ENCODE measurements around the gene DLG4.

Gene DLG4

GRCh38 chr17:7203391-7203790, 16.2 kb downstream of the DLG4 start:
- TF ChIP-seq MAX (IDR thresholded peaks at IDR 0.05) (no peak), ZBTB7A (IDR thresholded peaks at IDR 0.05; ENCODE audit: low read depth) (no peak), YY1 (IDR thresholded peaks at IDR 0.05; ENCODE audit: low read depth) (no peak), TCF12 (IDR thresholded peaks at IDR 0.05; ENCODE audit: low read depth) (no peak), NFIC (IDR thresholded peaks at IDR 0.05) (no peak), REST (IDR thresholded peaks at IDR 0.05; ENCODE audit: low read depth) (no peak)

GRCh38 chr17:7196651-7197401, 22.8 kb downstream of the DLG4 start:
- no peak for TF ChIP-seq TEAD4 (IDR thresholded peaks at IDR 0.05)
- no peak for TF ChIP-seq FOXM1 (IDR thresholded peaks at IDR 0.05; ENCODE audit: borderline replicate concordance, low read depth)
- TF ChIP-seq, protein P1, sequence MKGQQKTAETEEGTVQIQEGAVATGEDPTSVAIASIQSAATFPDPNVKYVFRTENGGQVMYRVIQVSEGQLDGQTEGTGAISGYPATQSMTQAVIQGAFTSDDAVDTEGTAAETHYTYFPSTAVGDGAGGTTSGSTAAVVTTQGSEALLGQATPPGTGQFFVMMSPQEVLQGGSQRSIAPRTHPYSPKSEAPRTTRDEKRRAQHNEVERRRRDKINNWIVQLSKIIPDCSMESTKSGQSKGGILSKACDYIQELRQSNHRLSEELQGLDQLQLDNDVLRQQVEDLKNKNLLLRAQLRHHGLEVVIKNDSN (IDR thresholded peaks at IDR 0.05): no peak
- no peak for TF ChIP-seq REST (IDR thresholded peaks at IDR 0.05; ENCODE audit: low read depth)
- TF ChIP-seq YY1 (IDR thresholded peaks at IDR 0.05; ENCODE audit: low read depth): no peak
- TF ChIP-seq CREB1 (IDR thresholded peaks at IDR 0.05; ENCODE audit: low read depth): no peak
- no peak for TF ChIP-seq RAD21 (IDR thresholded peaks at IDR 0.05; ENCODE audit: low read depth)
- no peak for TF ChIP-seq TAF1 (IDR thresholded peaks at IDR 0.05; ENCODE audit: low read depth)

- TF ChIP-seq FOXM1 (IDR thresholded peaks at IDR 0.05; ENCODE audit: borderline replicate concordance, low read depth) (no peak), CREB1 (IDR thresholded peaks at IDR 0.05; ENCODE audit: low read depth) (no peak), REST (IDR thresholded peaks at IDR 0.05; ENCODE audit: low read depth) (no peak), RAD21 (IDR thresholded peaks at IDR 0.05; ENCODE audit: low read depth) (no peak), YY1 (IDR thresholded peaks at IDR 0.05; ENCODE audit: low read depth) (no peak), NFIC (IDR thresholded peaks at IDR 0.05) (no peak), EGR1 (IDR thresholded peaks at IDR 0.05) (no peak)
- TF ChIP-seq, protein P1 (IDR thresholded peaks at IDR 0.05): no peak
Observed at GRCh38 chr17:7195971-7196370, 23.7 kb downstream of the DLG4 start.

- TF ChIP-seq TAF1 (IDR thresholded peaks at IDR 0.05; ENCODE audit: low read depth) (no peak), EGR1 (IDR thresholded peaks at IDR 0.05) (no peak), ZBTB7A (IDR thresholded peaks at IDR 0.05; ENCODE audit: low read depth) (no peak), RAD21 (IDR thresholded peaks at IDR 0.05; ENCODE audit: low read depth) (no peak)
Observed at GRCh38 chr17:7192271-7192937, 27.2 kb downstream of the DLG4 start.

- TF ChIP-seq CEBPB (IDR thresholded peaks at IDR 0.05): no peak
- no peak for TF ChIP-seq RAD21 (IDR thresholded peaks at IDR 0.05; ENCODE audit: low read depth)
- TF ChIP-seq YY1 (IDR thresholded peaks at IDR 0.05; ENCODE audit: low read depth): peak; percentile 60; the same call in 1 of the 2 replicates
- no peak for TF ChIP-seq EGR1 (IDR thresholded peaks at IDR 0.05)
- peak; percentile 76 for TF ChIP-seq TEAD4 (IDR thresholded peaks at IDR 0.05)
- TF ChIP-seq, protein P1 (IDR thresholded peaks at IDR 0.05): peak; percentile 93
- TF ChIP-seq NFIC (IDR thresholded peaks at IDR 0.05): no peak
- TF ChIP-seq CREB1 (IDR thresholded peaks at IDR 0.05; ENCODE audit: low read depth): 0 out of 2 replicates have a peak, but pooled peaks have one; percentile 48
- no peak for TF ChIP-seq TCF12 (IDR thresholded peaks at IDR 0.05; ENCODE audit: low read depth)
- TF ChIP-seq ZBTB7A (IDR thresholded peaks at IDR 0.05; ENCODE audit: low read depth): no peak
- TF ChIP-seq TAF1 (IDR thresholded peaks at IDR 0.05; ENCODE audit: low read depth): no peak
- no peak for TF ChIP-seq FOXM1 (IDR thresholded peaks at IDR 0.05; ENCODE audit: borderline replicate concordance, low read depth)
- no peak for TF ChIP-seq MAX (IDR thresholded peaks at IDR 0.05)
- no peak for TF ChIP-seq EP300 (IDR thresholded peaks at IDR 0.05; ENCODE audit: borderline replicate concordance)
- TF ChIP-seq REST (IDR thresholded peaks at IDR 0.05; ENCODE audit: low read depth): peak; percentile 80
Observed at GRCh38 chr17:7191571-7192270, 27.9 kb downstream of the DLG4 start.

All from Ishikawa (cell line).